ENCODE results near the gene CPVL. TPM values are rescaled to one million over a fixed set of nuclear protein-coding genes. Genes with fewer than 3 reads are reported as not detected.

The CPVL gene
- total RNA-seq, 1 experiment from 2014 or later: 1.1 TPM

- CTCF ChIA-PET: no interaction called here
- Histone ChIP-seq H3K27ac (ENCODE audit: low read length) (no peak overlapping the region), H3K4me1 (ENCODE audit: control insufficient read depth, insufficient read depth, low read length) (no peaks in the 10 kb centered on the region), H3K36me3 (ENCODE audit: control insufficient read depth, insufficient read depth, low read length) (no peaks in the 10 kb centered on the region), H3K27me3 (ENCODE audit: control insufficient read depth, insufficient read depth, low read length) (peaks cover 28% of the 10 kb centered on the region), H3K4me3 (ENCODE audit: low read depth in 2 of 2, low read length in 2 of 2) (no peak overlapping the region), H3K9me3 (ENCODE audit: control insufficient read depth, insufficient read depth, low read depth, low read length) (no peaks in the 10 kb centered on the region)
- DNase-seq (ENCODE audit: low read depth, low spot score) (no peak), ATAC-seq (no peak)
- in situ Hi-C loops (cut with HindIII; ENCODE audit: low pct_unique_long_range_greater_than_20kb, low sequenced_read_pairs) (no loop called here), intact Hi-C loops (cut with micrococcal nuclease; ENCODE audit: unreplicated experiment) (no loop called here)
- BruUV-seq (replicated peaks): no TSS peak
- TF ChIP-seq POLR2AphosphoS5 (IDR thresholded peaks at IDR 0.05; ENCODE audit: low read depth, low read length) (no peak), CTCF (IDR thresholded peaks at IDR 0.05) (no peak), TCF7L2 (IDR thresholded peaks at IDR 0.05; ENCODE audit: low read depth, low read length) (no peak), SIN3A (IDR thresholded peaks at IDR 0.05; ENCODE audit: borderline replicate concordance, insufficient read depth, low read depth, low read length) (no peak), REST (IDR thresholded peaks at IDR 0.05; ENCODE audit: insufficient read depth in 1 of 2, low read depth in 2 of 2, low read length in 1 of 2) (no peak)
- POLR2A ChIA-PET: no interaction called here
Observed at GRCh38 chr7:29162577-29162976, 16.2 kb upstream of the CPVL start.

GRCh38 chr7:29161231-29161630, 14.9 kb upstream of the CPVL start:
- Histone ChIP-seq H3K36me3 (ENCODE audit: control insufficient read depth, insufficient read depth, low read length) (no peaks in the 10 kb centered on the region), H3K4me1 (ENCODE audit: control insufficient read depth, insufficient read depth, low read length) (no peaks in the 10 kb centered on the region), H3K27ac (ENCODE audit: low read length) (no peak overlapping the region), H3K27me3 (ENCODE audit: control insufficient read depth, insufficient read depth, low read length) (peaks cover 30% of the 10 kb centered on the region), H3K4me3 (ENCODE audit: low read depth in 2 of 2, low read length in 2 of 2) (no peak overlapping the region), H3K9me3 (ENCODE audit: control insufficient read depth, insufficient read depth, low read depth, low read length) (no peaks in the 10 kb centered on the region)
- TF ChIP-seq POLR2AphosphoS5 (IDR thresholded peaks at IDR 0.05; ENCODE audit: low read depth, low read length) (no peak), SIN3A (IDR thresholded peaks at IDR 0.05; ENCODE audit: borderline replicate concordance, insufficient read depth, low read depth, low read length) (no peak), REST (IDR thresholded peaks at IDR 0.05; ENCODE audit: insufficient read depth in 1 of 2, low read depth in 2 of 2, low read length in 1 of 2) (no peak), TCF7L2 (IDR thresholded peaks at IDR 0.05; ENCODE audit: low read depth, low read length) (no peak), CTCF (IDR thresholded peaks at IDR 0.05) (no peak)
- POLR2A ChIA-PET: no interaction called here
- in situ Hi-C loops (cut with HindIII; ENCODE audit: low pct_unique_long_range_greater_than_20kb, low sequenced_read_pairs): no loop called here
- ATAC-seq (no peak), DNase-seq (ENCODE audit: low read depth, low spot score) (no peak)
- CTCF ChIA-PET: no interaction called here
- BruUV-seq (replicated peaks): no TSS peak
- intact Hi-C loops (cut with micrococcal nuclease; ENCODE audit: unreplicated experiment): no loop called here

Measured in Panc1 (cell line).